Left ventricle myocardium inferior (tissue), 1 donor: Measurements from ENCODE around the gene NOSIP. TPM values are rescaled to one million over a fixed set of nuclear protein-coding genes. Genes with fewer than 3 reads are reported as not detected.

Source experiments
- DNase-seq: peaks from one replicate; pipeline ENCODE4 v3.0.0-alpha.2; 2020
- H3K27ac ChIP-seq: fragments of 200-600 bp; replicated peaks from 2 replicates; pipeline ENCODE4 v1.8.0; 2021
- H3K27me3 ChIP-seq: fragments of 200-600 bp; 2 replicates; pipeline ENCODE4 v1.8.0; 2021; ENCODE audit warnings: low read depth
- H3K36me3 ChIP-seq: fragments of 200-600 bp; 2 replicates; pipeline ENCODE4 v1.8.0; 2021
- H3K4me1 ChIP-seq: fragments of 200-600 bp; 2 replicates; pipeline ENCODE4 v1.8.0; 2021
- H3K4me3 ChIP-seq: fragments of 200-600 bp; 2 replicates; pipeline ENCODE4 v1.8.0; 2021; ENCODE audit warnings: mild to moderate bottlenecking, moderate library complexity
- H3K9me3 ChIP-seq: fragments of 200-600 bp; replicated peaks from 2 replicates; pipeline ENCODE4 v1.8.0; 2021
- intact Hi-C: fragments of 100-400 bp; cut with micrococcal nuclease; formaldehyde crosslinking; loops from one replicate; pipeline ENCODE4 v1.11.0; 2022
- total RNA-seq: library from RNA; stranded (reverse); fragmentation: NEBNext Ultra II Directional; extraction: Animal tissue kit (Norgen Biotek cat#: 25700); gene quantifications from one replicate; pipeline ENCODE4 v1.2.1, GENCODE V29; 2021
- TF ChIP-seq, protein P1 (sequence below): fragments of 200-600 bp; IDR thresholded peaks from 2 replicates; pipeline ENCODE4 v1.8.0; 2021; ENCODE audit warnings: antibody characterized with exemption, mild to moderate bottlenecking, borderline replicate concordance
- donor health status: DM: no; HTN: yes; CAD: no; lungs with severe emphysema.

Gene NOSIP
- total RNA-seq, 1 donor from 2014 or later: 47.3 TPM

DNA sequence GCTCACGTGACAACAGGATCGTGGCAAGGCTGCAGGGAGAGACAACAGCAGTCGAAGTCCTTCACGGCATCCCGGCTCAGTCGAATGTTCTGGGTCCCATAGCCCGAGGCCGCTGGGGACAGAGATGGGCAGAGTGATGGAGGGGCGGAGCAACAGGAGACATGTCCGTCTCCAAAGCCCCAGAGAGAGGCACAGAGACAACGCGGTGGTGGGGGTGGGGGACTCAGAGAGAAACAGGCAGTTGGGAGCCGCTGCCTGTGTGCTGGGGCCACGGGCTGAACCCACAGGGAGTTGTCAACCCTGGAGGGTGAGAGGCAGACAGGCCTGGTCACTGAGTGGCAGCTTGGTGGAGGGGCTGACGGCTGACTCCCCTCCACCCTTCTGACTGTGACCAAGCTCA, 20.4 kb downstream of the NOSIP start:
- H3K36me3 ChIP-seq: peaks cover 51% of the 10 kb centered on the region
- intact Hi-C loops: no loop called here
- DNase-seq: no peak
- peak overlapping the region; percentile 66 for H3K27ac ChIP-seq
- H3K9me3 ChIP-seq: no peaks in the 10 kb centered on the region
- H3K27me3 ChIP-seq: no peaks in the 10 kb centered on the region
- no peak overlapping the region for H3K4me3 ChIP-seq
- TF ChIP-seq, protein P1, sequence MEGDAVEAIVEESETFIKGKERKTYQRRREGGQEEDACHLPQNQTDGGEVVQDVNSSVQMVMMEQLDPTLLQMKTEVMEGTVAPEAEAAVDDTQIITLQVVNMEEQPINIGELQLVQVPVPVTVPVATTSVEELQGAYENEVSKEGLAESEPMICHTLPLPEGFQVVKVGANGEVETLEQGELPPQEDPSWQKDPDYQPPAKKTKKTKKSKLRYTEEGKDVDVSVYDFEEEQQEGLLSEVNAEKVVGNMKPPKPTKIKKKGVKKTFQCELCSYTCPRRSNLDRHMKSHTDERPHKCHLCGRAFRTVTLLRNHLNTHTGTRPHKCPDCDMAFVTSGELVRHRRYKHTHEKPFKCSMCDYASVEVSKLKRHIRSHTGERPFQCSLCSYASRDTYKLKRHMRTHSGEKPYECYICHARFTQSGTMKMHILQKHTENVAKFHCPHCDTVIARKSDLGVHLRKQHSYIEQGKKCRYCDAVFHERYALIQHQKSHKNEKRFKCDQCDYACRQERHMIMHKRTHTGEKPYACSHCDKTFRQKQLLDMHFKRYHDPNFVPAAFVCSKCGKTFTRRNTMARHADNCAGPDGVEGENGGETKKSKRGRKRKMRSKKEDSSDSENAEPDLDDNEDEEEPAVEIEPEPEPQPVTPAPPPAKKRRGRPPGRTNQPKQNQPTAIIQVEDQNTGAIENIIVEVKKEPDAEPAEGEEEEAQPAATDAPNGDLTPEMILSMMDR: no peak
- H3K4me1 ChIP-seq: peaks cover 15% of the 10 kb centered on the region

GRCh38 chr19:49559443-49559842, 20.9 kb downstream of the NOSIP start:
- H3K4me3 ChIP-seq: no peak overlapping the region
- H3K27ac ChIP-seq: peak overlapping the region; percentile 66
- no peaks in the 10 kb centered on the region for H3K27me3 ChIP-seq
- TF ChIP-seq, protein P1: no peak
- H3K36me3 ChIP-seq: peaks cover 53% of the 10 kb centered on the region
- peaks cover 15% of the 10 kb centered on the region for H3K4me1 ChIP-seq
- intact Hi-C loops: no loop called here
- DNase-seq: no peak
- no peaks in the 10 kb centered on the region for H3K9me3 ChIP-seq

DNA sequence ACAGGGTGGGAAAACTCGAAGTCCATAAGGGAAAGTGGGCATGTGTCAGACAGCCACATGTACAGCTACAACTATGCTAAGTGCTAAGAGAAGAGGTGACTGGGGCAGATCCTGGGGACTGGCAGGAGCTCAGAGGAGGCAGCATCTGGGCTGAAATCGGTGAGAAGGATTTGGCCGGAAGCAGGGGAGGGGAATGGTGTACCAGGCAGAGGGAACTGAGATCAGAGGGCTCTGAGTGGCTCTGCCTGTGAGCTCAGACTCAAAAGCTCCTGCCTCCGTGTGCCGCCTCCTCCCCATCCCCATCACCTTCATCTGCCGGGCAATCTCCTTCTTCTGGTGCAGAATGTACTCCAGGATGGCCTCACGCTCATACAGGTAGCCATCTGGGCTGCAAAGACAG, 21.8 kb downstream of the NOSIP start:
- DNase-seq: no peak
- Histone ChIP-seq H3K4me3 (no peak overlapping the region), H3K4me1 (peaks cover 16% of the 10 kb centered on the region), H3K27ac (no peak overlapping the region), H3K36me3 (peaks cover 53% of the 10 kb centered on the region), H3K9me3 (no peaks in the 10 kb centered on the region), H3K27me3 (no peaks in the 10 kb centered on the region)
- intact Hi-C loops: no loop called here
- TF ChIP-seq, protein P1: no peak

GRCh38 chr19:49557641-49558325, 22.6 kb downstream of the NOSIP start:
- intact Hi-C loops: no loop called here
- H3K36me3 ChIP-seq: peaks cover 53% of the 10 kb centered on the region

GRCh38 chr19:49556412-49557398, 23.7 kb downstream of the NOSIP start:
- Histone ChIP-seq H3K27ac (no peak overlapping the region), H3K4me3 (no peak overlapping the region), H3K9me3 (no peaks in the 10 kb centered on the region), H3K36me3 (peaks cover 53% of the 10 kb centered on the region), H3K4me1 (peaks cover 11% of the 10 kb centered on the region), H3K27me3 (no peaks in the 10 kb centered on the region)
- no peak for DNase-seq
- intact Hi-C loops: no loop called here
- TF ChIP-seq, protein P1: no peak

More at GRCh38 chr19:49557641-49558325, 22.6 kb downstream of the NOSIP start:
- TF ChIP-seq, protein P1: no peak
- Histone ChIP-seq H3K4me1 (peaks cover 11% of the 10 kb centered on the region), H3K4me3 (no peak overlapping the region), H3K27me3 (no peaks in the 10 kb centered on the region), H3K27ac (no peak overlapping the region), H3K9me3 (no peaks in the 10 kb centered on the region)
- DNase-seq: no peak
